PFSK-1 (cell line): ENCODE measurements around the gene PPP6C.

Source experiments
- FOXP2 ChIP-seq: optimal IDR thresholded peaks from 2 replicates; pipeline ENCODE3; 2011; ENCODE audit warnings: borderline replicate concordance, control low read depth, inconsistent platforms; ENCODE audit not compliant: insufficient read depth; ENCODE audit errors: extremely low read length, extremely low read depth
- POLR2AphosphoS5 ChIP-seq: IDR thresholded peaks from 2 replicates; pipeline ENCODE4 v1.6.1; 2012; ENCODE audit warnings: low read depth, mild to moderate bottlenecking, control low read depth, low read length, moderate library complexity
- SIN3A ChIP-seq: IDR thresholded peaks from 2 replicates; pipeline ENCODE4 v1.6.1; 2012; ENCODE audit warnings: mild to moderate bottlenecking, low read length, moderate library complexity, borderline replicate concordance; ENCODE audit not compliant: insufficient read depth
- TAF1 ChIP-seq: IDR thresholded peaks from 2 replicates; pipeline ENCODE4 v1.6.1; 2012; ENCODE audit warnings: low read length, control low read depth, borderline replicate concordance; ENCODE audit not compliant: insufficient read depth
- TF ChIP-seq, protein P1 (sequence below), 2 experiments: IDR thresholded peaks; 2 replicates each; pipeline versions ENCODE4 v1.6.1 to v1.8.0; 2011 to 2012; ENCODE audit warnings: low read depth in 2 of 2, low read length in 2 of 2, control low read depth in 1 of 2, inconsistent platforms in 1 of 2, mild to moderate bottlenecking in 1 of 2, moderate library complexity in 1 of 2; ENCODE audit not compliant: insufficient read depth in 1 of 2

The PPP6C gene

GRCh38 chr9:125161284-125161918, 28.2 kb downstream of the PPP6C start:
- TF ChIP-seq FOXP2 (no peak), TAF1 (no peak), SIN3A (no peak), POLR2AphosphoS5 (no peak)
- TF ChIP-seq, protein P1, sequence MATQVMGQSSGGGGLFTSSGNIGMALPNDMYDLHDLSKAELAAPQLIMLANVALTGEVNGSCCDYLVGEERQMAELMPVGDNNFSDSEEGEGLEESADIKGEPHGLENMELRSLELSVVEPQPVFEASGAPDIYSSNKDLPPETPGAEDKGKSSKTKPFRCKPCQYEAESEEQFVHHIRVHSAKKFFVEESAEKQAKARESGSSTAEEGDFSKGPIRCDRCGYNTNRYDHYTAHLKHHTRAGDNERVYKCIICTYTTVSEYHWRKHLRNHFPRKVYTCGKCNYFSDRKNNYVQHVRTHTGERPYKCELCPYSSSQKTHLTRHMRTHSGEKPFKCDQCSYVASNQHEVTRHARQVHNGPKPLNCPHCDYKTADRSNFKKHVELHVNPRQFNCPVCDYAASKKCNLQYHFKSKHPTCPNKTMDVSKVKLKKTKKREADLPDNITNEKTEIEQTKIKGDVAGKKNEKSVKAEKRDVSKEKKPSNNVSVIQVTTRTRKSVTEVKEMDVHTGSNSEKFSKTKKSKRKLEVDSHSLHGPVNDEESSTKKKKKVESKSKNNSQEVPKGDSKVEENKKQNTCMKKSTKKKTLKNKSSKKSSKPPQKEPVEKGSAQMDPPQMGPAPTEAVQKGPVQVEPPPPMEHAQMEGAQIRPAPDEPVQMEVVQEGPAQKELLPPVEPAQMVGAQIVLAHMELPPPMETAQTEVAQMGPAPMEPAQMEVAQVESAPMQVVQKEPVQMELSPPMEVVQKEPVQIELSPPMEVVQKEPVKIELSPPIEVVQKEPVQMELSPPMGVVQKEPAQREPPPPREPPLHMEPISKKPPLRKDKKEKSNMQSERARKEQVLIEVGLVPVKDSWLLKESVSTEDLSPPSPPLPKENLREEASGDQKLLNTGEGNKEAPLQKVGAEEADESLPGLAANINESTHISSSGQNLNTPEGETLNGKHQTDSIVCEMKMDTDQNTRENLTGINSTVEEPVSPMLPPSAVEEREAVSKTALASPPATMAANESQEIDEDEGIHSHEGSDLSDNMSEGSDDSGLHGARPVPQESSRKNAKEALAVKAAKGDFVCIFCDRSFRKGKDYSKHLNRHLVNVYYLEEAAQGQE (IDR thresholded peaks at IDR 0.05; ENCODE audit: insufficient read depth in 1 of 2, low read depth in 2 of 2, low read length in 2 of 2): no peak

GRCh38 chr9:125160750-125161149, 28.9 kb downstream of the PPP6C start:
- no peak for TF ChIP-seq FOXP2
- TF ChIP-seq, protein P1 (IDR thresholded peaks at IDR 0.05; ENCODE audit: insufficient read depth in 1 of 2, low read depth in 2 of 2, low read length in 2 of 2): no peak
- TF ChIP-seq POLR2AphosphoS5: no peak
- TF ChIP-seq SIN3A: no peak
- no peak for TF ChIP-seq TAF1

DNA sequence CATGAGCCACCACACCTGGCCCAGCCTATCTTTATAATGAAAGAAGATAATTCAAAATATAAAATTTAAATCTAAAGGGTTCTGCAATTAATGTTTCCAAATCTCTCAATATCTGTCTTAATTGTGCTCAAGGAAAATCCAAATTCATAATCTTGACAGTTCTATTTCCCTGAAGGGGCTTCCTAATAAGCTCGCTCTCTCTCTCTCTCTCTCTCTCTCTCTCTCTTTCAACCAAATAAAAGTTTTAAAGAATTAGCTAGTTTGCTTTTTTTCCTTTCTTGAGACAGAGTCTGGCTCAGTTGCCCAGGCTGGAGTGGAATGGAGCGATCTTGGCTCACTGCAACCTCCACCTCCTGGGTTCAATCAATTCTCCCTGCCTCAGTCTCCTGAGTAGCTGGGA, 33.1 kb downstream of the PPP6C start:
- no peak for TF ChIP-seq SIN3A
- TF ChIP-seq, protein P1 (IDR thresholded peaks at IDR 0.05; ENCODE audit: insufficient read depth in 1 of 2, low read depth in 2 of 2, low read length in 2 of 2): no peak
- no peak for TF ChIP-seq TAF1
- no peak for TF ChIP-seq POLR2AphosphoS5
- TF ChIP-seq FOXP2: no peak

- no peak for TF ChIP-seq FOXP2
- no peak for TF ChIP-seq TAF1
- TF ChIP-seq POLR2AphosphoS5: no peak
- TF ChIP-seq, protein P1 (IDR thresholded peaks at IDR 0.05; ENCODE audit: insufficient read depth in 1 of 2, low read depth in 2 of 2, low read length in 2 of 2): no peak
- no peak for TF ChIP-seq SIN3A
Observed at GRCh38 chr9:125153712-125154367, 35.8 kb downstream of the PPP6C start.

GRCh38 chr9:125151730-125152129, 37.9 kb downstream of the PPP6C start:
- TF ChIP-seq TAF1: no peak
- no peak for TF ChIP-seq POLR2AphosphoS5
- no peak for TF ChIP-seq FOXP2
- TF ChIP-seq, protein P1 (IDR thresholded peaks at IDR 0.05; ENCODE audit: insufficient read depth in 1 of 2, low read depth in 2 of 2, low read length in 2 of 2): no peak
- no peak for TF ChIP-seq SIN3A
